GM12891 (cell line): Measurements from ENCODE around the gene ELF2.
"Not testable (repeated sequence)": the region's sequence is repeated elsewhere in the genome, so short reads cannot be mapped to it uniquely, and the experiment has no call there.

ENCODE experiments used
- PAX5 ChIP-seq: IDR thresholded peaks from 2 replicates; pipeline ENCODE4 v1.6.1; 2011; ENCODE audit warnings: low read length, moderate library complexity, mild to moderate bottlenecking; ENCODE audit not compliant: insufficient read depth, severe bottlenecking
- POLR2A ChIP-seq: IDR thresholded peaks from 2 replicates; pipeline ENCODE4 v1.6.1; 2011; ENCODE audit warnings: low read depth, low read length, control low read depth
- POLR2AphosphoS5 ChIP-seq: IDR thresholded peaks from 2 replicates; pipeline ENCODE4 v1.6.1; 2011; ENCODE audit warnings: low read depth, low read length, control low read depth
- SPI1 ChIP-seq: IDR thresholded peaks from 2 replicates; pipeline ENCODE4 v1.6.1; 2011; ENCODE audit warnings: low read depth, low read length, control low read depth
- TAF1 ChIP-seq: IDR thresholded peaks from 2 replicates; pipeline ENCODE4 v1.6.1; 2011; ENCODE audit warnings: low read depth, low read length, control low read depth

DNA sequence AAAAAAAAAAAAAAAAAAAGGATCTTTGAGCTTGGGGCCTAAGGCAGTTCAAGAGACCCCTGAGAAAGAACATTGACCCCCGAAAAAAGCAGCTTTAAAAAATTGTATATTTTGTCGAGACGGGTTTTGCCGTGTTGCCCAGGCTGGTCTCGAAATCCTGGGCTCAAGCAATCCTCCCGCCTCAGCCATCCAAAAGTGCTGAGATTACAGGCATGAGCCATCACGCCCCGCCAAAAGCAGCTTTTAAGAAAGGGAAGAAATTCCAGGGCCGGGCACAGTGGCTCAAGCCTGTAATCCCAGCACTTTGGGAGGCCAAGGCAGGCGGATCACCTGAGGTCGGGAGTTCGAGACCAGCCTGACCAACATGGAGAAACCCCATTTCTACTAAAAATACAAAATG is 155.9 kb downstream of the ELF2 start:
- not testable (repeated sequence) for TF ChIP-seq POLR2AphosphoS5, POLR2A, PAX5, SPI1, TAF1
